ENCODE results near the gene SLC39A5. TPM values are rescaled to one million over a fixed set of nuclear protein-coding genes. Genes with fewer than 3 reads are reported as not detected.

The SLC39A5 gene
- total and polyA plus RNA-seq, 7 donors: 30.0 to 74.0 (median 31.2) TPM; not detected in 4

DNA sequence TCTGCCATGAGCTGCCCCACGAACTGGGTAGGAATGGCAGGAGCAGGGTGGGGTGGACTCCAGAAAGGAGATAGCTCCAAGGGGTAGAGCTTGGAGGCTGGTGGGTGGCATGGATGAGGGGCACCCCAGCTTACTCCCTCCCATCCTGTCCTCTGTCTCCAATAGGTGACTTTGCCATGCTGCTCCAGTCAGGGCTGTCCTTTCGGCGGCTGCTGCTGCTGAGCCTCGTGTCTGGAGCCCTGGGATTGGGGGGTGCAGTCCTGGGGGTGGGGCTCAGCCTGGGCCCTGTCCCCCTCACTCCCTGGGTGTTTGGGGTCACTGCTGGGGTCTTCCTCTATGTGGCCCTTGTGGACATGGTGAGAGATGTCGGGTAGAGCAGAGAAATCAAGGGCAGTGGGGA lies 7.1 kb downstream of the SLC39A5 start:
- Histone ChIP-seq H3K36me3 (peaks cover 13 to 52% (median 19%) of the 10 kb centered on the region in 4 donors), H3K27ac (no peak overlapping the region), H3K4me3 (no peak overlapping the region), H3K4me1 (no peaks in the 10 kb centered on the region), H3K9me3 (no peaks in the 10 kb centered on the region), H3K27me3 (no peaks in the 10 kb centered on the region)
- no peak for TF ChIP-seq EP300 (IDR thresholded peaks at IDR 0.05)
- TF ChIP-seq, protein P1, sequence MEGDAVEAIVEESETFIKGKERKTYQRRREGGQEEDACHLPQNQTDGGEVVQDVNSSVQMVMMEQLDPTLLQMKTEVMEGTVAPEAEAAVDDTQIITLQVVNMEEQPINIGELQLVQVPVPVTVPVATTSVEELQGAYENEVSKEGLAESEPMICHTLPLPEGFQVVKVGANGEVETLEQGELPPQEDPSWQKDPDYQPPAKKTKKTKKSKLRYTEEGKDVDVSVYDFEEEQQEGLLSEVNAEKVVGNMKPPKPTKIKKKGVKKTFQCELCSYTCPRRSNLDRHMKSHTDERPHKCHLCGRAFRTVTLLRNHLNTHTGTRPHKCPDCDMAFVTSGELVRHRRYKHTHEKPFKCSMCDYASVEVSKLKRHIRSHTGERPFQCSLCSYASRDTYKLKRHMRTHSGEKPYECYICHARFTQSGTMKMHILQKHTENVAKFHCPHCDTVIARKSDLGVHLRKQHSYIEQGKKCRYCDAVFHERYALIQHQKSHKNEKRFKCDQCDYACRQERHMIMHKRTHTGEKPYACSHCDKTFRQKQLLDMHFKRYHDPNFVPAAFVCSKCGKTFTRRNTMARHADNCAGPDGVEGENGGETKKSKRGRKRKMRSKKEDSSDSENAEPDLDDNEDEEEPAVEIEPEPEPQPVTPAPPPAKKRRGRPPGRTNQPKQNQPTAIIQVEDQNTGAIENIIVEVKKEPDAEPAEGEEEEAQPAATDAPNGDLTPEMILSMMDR (IDR thresholded peaks at IDR 0.05): no peak
- TF ChIP-seq POLR2A (IDR thresholded peaks at IDR 0.05): no peak
- no peak for TF ChIP-seq POLR2AphosphoS5 (IDR thresholded peaks at IDR 0.05)
- no peak for DNase-seq
- WGBS, 2 donors: 67 to 83% methylated on average over 5 of the region's 5 CpGs
- intact Hi-C loops (cut with DNase I): no loop called here

DNA sequence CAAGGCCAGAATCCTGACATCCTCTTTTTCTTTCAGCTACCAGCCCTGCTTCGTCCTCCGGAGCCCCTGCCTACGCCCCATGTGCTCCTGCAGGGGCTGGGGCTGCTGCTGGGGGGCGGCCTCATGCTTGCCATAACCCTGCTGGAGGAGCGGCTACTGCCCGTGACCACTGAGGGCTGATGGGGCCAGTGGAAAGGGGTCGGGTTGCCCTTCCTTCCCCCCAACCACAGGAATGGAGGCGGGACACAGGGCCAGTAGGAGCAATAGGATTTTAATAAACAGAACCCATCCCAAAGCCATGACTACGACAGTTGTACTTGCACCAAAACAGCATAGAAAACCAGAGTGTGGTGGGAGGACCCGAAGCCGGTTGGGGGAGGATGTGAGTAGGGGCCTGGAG lies 7.7 kb downstream of the SLC39A5 start:
- Histone ChIP-seq H3K4me1 (no peaks in the 10 kb centered on the region), H3K4me3 (no peak overlapping the region), H3K36me3 (peaks cover 15 to 57% (median 25%) of the 10 kb centered on the region in 4 donors), H3K27me3 (no peaks in the 10 kb centered on the region), H3K27ac (no peak overlapping the region), H3K9me3 (no peaks in the 10 kb centered on the region)
- TF ChIP-seq EP300 (IDR thresholded peaks at IDR 0.05) (no peak), POLR2AphosphoS5 (IDR thresholded peaks at IDR 0.05) (no peak), POLR2A (IDR thresholded peaks at IDR 0.05) (no peak)
- TF ChIP-seq, protein P1 (IDR thresholded peaks at IDR 0.05): no peak
- intact Hi-C loops (cut with DNase I): no loop called here
- DNase-seq: no peak
- 76 to 81% methylated on average over 11 of the region's 11 CpGs for WGBS, 2 donors

DNA sequence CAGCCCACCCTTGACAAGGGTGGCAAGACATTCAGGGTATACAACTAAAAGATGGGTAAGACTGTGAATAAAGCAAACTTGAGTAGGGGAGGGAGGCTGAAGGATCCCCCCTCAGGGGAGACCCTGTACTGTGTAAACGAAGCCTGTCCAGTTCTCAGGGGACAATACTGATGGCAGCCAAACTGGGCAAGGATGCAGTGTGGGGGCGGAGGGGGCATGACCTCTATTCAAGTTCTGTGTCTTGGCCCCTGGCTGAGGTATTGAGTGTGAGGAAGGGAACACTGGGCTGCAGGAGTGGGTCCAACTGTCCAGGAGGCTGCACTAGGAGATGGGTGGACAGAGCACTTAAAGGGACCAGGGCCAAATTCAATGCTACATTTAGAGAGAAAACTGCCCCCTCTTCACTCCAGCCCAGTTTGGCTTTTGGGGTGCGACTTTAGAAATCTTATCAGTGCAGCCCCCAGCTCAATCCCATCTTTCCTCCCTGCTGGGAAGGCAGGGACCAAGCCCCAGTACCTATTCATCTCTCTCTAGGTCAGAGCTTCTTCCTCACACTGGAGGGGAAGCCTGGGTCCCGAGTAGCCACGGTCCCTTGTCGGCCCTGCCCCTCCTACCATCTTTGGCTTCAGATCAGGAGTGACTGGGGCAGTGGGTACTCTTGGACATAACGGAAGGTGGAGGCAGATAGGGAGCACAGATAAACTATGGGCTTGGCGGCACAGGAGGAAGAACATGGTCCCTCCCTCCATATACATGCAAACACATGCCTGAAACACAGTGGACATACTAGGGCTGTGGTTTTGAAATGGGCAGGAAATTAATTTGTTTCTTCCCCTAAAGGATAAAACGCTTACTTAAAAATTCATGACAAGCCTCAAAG lies 11.8 kb downstream of the SLC39A5 start:
- Histone ChIP-seq H3K4me1 (no peaks in the 10 kb centered on the region), H3K27me3 (no peaks in the 10 kb centered on the region)
- no peak for DNase-seq

DNA sequence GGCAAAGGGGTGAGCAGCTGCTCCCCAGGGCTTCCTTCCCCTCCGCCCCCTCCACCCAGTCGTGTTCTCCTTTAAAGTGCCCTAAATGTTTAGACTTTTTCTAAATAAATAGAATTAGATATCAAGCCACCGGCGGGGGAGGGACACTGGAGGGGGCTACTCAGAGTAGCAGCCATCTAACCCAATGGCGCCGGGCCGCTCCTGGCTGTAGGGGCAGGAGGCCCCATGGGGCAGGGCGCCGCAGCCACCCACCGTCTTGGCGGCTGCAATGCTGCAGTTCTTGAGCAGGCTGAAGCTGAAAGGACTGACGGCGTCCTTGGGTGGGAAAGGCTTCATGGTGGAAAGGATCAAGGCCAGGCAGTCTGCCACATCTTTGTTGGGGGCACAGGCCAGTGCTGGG lies 13.1 kb downstream of the SLC39A5 start:
- H3K4me3 ChIP-seq: no peak overlapping the region
- intact Hi-C loops (cut with DNase I): no loop called here
- H3K27me3 ChIP-seq: no peaks in the 10 kb centered on the region
- no peak for DNase-seq
- H3K36me3 ChIP-seq: peaks cover 68 to 98% (median 76%) of the 10 kb centered on the region in 4 donors
- H3K27ac ChIP-seq: no peak overlapping the region
- H3K4me1 ChIP-seq: no peaks in the 10 kb centered on the region
- no peak for TF ChIP-seq POLR2AphosphoS5 (IDR thresholded peaks at IDR 0.05)
- no peak for TF ChIP-seq EP300 (IDR thresholded peaks at IDR 0.05)
- no peak for TF ChIP-seq POLR2A (IDR thresholded peaks at IDR 0.05)
- TF ChIP-seq, protein P1 (IDR thresholded peaks at IDR 0.05): no peak
- no peaks in the 10 kb centered on the region for H3K9me3 ChIP-seq
- 89 to 90% methylated on average over 13 of the region's 13 CpGs for WGBS, 2 donors

More for the DNA sequence above, 11.8 kb downstream of the SLC39A5 start:
- H3K9me3 ChIP-seq: no peaks in the 10 kb centered on the region
- H3K36me3 ChIP-seq: peaks cover 55 to 92% (median 63%) of the 10 kb centered on the region in 4 donors
- intact Hi-C loops (cut with DNase I): no loop called here
- TF ChIP-seq EP300 (IDR thresholded peaks at IDR 0.05): no peak
- TF ChIP-seq POLR2A (IDR thresholded peaks at IDR 0.05): no peak
- no peak for TF ChIP-seq POLR2AphosphoS5 (IDR thresholded peaks at IDR 0.05)
- TF ChIP-seq, protein P1 (IDR thresholded peaks at IDR 0.05): no peak
- H3K27ac ChIP-seq: no peak overlapping the region
- no peak overlapping the region for H3K4me3 ChIP-seq
- WGBS, 2 donors: 86 to 90% methylated on average over 9 of the region's 9 CpGs
